Measurements from ENCODE around the gene TMPRSS13. TPM values are rescaled to one million over a fixed set of nuclear protein-coding genes. Genes with fewer than 3 reads are reported as not detected.
A peak's percentile ranks its signal among the peaks of the same experiment; 100 is the strongest.

Gene TMPRSS13
- total RNA-seq, 6 experiments from 2014 or later = 0.09 to 0.61 (median 0.12) TPM; not detected in 3

DNA sequence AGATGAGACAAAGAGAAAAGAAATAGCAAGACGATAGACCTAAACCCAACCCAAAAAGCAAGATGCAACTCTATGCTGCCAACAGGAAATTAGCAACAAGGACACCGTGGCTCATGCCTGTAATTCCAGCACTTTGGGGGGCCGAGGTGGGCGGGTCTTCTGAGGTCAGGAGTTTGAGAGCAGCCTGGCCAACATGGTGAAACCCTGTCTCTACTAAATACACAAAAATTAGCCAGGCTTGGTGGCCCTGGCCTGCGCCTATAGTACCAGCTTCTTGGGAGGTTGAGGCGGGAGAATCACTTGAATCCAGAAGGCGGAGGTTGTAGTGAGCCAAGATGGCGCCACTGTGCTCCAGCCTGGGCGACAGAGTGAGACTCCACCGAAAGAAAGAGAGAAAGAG is 32.7 kb upstream of the TMPRSS13 start:
- WGBS (ENCODE audit: insufficient coverage, low coverage, low lambda C conversion rate, missing lambda C conversion rate) = 70% methylated on average over 10 of the region's 10 CpGs
- intact Hi-C loops (cut with DNase I) = no loop called here
- Histone ChIP-seq H3K27ac (no peak overlapping the region), H3K27me3 (no peaks in the 10 kb centered on the region), H3K4me1 (no peaks in the 10 kb centered on the region), H3K36me3 (no peaks in the 10 kb centered on the region), H3K9me3 (no peaks in the 10 kb centered on the region), H3K4me3 (no peak overlapping the region)
- no peak for TF ChIP-seq POLR2A (IDR thresholded peaks at IDR 0.05)
- TF ChIP-seq, protein P1, sequence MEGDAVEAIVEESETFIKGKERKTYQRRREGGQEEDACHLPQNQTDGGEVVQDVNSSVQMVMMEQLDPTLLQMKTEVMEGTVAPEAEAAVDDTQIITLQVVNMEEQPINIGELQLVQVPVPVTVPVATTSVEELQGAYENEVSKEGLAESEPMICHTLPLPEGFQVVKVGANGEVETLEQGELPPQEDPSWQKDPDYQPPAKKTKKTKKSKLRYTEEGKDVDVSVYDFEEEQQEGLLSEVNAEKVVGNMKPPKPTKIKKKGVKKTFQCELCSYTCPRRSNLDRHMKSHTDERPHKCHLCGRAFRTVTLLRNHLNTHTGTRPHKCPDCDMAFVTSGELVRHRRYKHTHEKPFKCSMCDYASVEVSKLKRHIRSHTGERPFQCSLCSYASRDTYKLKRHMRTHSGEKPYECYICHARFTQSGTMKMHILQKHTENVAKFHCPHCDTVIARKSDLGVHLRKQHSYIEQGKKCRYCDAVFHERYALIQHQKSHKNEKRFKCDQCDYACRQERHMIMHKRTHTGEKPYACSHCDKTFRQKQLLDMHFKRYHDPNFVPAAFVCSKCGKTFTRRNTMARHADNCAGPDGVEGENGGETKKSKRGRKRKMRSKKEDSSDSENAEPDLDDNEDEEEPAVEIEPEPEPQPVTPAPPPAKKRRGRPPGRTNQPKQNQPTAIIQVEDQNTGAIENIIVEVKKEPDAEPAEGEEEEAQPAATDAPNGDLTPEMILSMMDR (IDR thresholded peaks at IDR 0.05) = no peak
- DNase-seq (no peak), ATAC-seq (no peak)

DNA sequence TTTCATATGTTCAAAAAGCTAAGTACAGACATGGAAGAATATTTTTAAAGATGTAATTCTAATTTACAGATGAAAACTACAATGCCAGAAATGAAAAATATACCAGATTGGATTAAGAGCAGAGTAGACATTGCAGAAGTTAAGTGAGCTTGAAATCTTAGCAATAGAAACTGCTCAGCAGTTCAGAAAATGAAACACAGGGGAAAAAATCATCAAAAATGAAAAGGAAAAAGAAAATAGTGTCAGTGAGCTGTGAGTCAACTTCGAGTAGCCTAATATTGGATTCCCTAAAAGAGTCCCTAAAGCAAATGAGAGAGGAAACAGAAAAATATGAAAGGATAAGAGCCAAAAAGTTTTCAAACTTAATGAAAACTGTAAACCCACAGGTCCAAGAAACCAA is 31.2 kb upstream of the TMPRSS13 start:
- intact Hi-C loops (cut with DNase I) = no loop called here
- no peak for ATAC-seq
- no peak for DNase-seq
- Histone ChIP-seq H3K4me3 (no peak overlapping the region), H3K27me3 (no peaks in the 10 kb centered on the region), H3K9me3 (no peaks in the 10 kb centered on the region), H3K36me3 (no peaks in the 10 kb centered on the region), H3K27ac (no peak overlapping the region), H3K4me1 (no peaks in the 10 kb centered on the region)
- WGBS (ENCODE audit: insufficient coverage, low coverage, low lambda C conversion rate, missing lambda C conversion rate) = 27% methylated on average over 1 of the region's 1 CpG
- TF ChIP-seq, protein P1 (IDR thresholded peaks at IDR 0.05) = no peak
- no peak for TF ChIP-seq POLR2A (IDR thresholded peaks at IDR 0.05)

DNA sequence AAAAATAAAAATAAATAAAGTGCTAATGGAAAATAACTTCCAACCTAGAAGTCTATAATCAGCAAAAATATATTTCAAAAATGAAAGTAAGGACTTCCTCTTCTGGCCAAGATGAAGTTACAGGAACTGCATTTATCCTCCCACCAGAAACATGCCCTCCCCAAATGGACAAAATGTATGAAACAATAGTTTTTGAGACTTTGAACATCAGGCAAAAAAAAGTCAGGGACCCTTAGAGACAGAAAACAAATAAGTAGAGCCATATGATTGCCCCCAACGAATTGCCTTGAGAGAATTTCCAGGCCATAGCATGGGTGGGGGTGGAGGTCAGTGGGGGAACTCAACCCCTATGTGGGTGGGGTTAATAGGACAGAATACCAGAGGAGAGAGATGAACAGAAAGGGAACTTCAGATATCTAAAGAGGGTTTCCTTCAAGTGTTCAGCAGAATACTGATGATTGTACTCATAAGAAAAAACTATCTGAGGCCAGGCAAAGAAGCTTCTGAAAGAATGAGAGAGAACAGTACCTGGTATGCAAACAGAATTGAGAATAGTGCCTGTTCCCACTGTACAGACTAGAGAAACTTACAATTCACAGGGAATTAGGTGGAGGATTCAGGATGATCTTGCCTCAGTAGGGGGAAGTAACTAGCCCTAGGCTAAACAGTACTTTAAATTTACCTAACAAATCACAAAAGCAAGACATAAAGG is 30.4 kb upstream of the TMPRSS13 start:
- ATAC-seq = peak; percentile 30 to 63 (median 33)
- Histone ChIP-seq H3K36me3 (no peaks in the 10 kb centered on the region), H3K9me3 (no peaks in the 10 kb centered on the region), H3K4me1 (no peaks in the 10 kb centered on the region), H3K27ac (peak overlapping the region in 1 of 3 donors; percentile 6), H3K27me3 (no peaks in the 10 kb centered on the region), H3K4me3 (no peak overlapping the region)
- intact Hi-C loops (cut with DNase I) = no loop called here
- TF ChIP-seq POLR2A (IDR thresholded peaks at IDR 0.05) = no peak
- TF ChIP-seq, protein P1 (IDR thresholded peaks at IDR 0.05) = no peak
- DNase-seq = no peak
- WGBS (ENCODE audit: insufficient coverage, low coverage, low lambda C conversion rate, missing lambda C conversion rate) = 40% methylated on average over 1 of the region's 1 CpG

DNA sequence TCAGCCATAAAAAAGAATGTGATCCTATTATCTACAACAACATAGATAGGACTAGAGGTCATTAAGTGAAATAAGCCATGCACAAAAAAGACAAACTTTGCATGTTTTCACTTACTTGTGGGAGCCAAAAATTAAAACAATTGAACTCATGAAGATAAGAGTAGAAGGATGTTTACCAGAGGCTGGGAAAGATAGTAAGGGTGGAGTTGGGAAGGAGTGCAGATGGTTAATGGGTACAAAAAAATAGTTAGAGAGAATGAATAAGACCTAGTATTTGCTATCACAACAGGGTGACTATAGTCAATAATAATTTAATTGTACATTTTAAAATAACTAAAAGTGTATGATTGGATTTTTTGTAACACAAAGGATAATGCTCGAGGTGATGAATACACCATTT is 29.7 kb upstream of the TMPRSS13 start:
- no peaks in the 10 kb centered on the region for H3K27me3 ChIP-seq
- TF ChIP-seq POLR2A (IDR thresholded peaks at IDR 0.05) = no peak
- TF ChIP-seq, protein P1 (IDR thresholded peaks at IDR 0.05) = no peak
- H3K4me1 ChIP-seq = no peaks in the 10 kb centered on the region
- 65% methylated on average over 1 of the region's 1 CpG for WGBS (ENCODE audit: insufficient coverage, low coverage, low lambda C conversion rate, missing lambda C conversion rate)
- ATAC-seq (no peak), DNase-seq (no peak)
- no peaks in the 10 kb centered on the region for H3K36me3 ChIP-seq
- no peaks in the 10 kb centered on the region for H3K9me3 ChIP-seq
- H3K4me3 ChIP-seq = no peak overlapping the region
- intact Hi-C loops (cut with DNase I) = no loop called here
- H3K27ac ChIP-seq = no peak overlapping the region
